HG03521 (cell line): Measurements from ENCODE around the gene TYR.
"Not testable (repeated sequence)": the region's sequence is repeated elsewhere in the genome, so short reads cannot be mapped to it uniquely, and the experiment has no call there.

ENCODE experiments used
- ATAC-seq: cut with Tn5 transposase; IDR thresholded peaks from one replicate; pipeline ENCODE4 v1.9.1; 2021; ENCODE audit warnings: mild to moderate bottlenecking, moderate library complexity; ENCODE audit not compliant: unreplicated experiment

The TYR gene

DNA sequence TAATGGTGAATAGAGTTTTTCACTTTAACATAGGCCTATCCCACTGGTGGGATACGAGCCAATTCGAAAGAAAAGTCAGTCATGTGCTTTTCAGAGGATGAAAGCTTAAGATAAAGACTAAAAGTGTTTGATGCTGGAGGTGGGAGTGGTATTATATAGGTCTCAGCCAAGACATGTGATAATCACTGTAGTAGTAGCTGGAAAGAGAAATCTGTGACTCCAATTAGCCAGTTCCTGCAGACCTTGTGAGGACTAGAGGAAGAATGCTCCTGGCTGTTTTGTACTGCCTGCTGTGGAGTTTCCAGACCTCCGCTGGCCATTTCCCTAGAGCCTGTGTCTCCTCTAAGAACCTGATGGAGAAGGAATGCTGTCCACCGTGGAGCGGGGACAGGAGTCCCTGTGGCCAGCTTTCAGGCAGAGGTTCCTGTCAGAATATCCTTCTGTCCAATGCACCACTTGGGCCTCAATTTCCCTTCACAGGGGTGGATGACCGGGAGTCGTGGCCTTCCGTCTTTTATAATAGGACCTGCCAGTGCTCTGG, at the start of gene TYR:
Gene TYR (plus strand): TSS at position 185 of the 541 bp plus-strand sequence. CDS start 79 bp downstream, at position 264.
- ATAC-seq, result no peak

DNA sequence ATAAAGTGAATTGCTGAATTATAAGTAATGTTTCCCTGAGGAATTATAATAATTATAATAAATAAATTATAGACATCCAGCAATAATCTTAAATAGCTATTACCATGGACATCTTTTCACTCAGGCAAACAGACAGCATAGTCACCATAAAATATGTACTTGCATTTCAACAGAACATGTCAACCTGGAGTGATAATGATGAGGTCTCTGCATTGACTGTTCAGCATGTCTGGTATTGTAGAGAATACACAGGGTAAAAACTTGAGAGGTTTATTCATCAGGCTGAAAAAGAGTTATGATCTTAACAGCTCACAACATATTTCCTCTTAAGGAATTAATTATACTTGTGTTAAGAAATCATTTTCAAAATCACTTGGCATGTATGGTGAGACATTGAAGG, 41.1 kb upstream of the TYR start:
- no peak for ATAC-seq

DNA sequence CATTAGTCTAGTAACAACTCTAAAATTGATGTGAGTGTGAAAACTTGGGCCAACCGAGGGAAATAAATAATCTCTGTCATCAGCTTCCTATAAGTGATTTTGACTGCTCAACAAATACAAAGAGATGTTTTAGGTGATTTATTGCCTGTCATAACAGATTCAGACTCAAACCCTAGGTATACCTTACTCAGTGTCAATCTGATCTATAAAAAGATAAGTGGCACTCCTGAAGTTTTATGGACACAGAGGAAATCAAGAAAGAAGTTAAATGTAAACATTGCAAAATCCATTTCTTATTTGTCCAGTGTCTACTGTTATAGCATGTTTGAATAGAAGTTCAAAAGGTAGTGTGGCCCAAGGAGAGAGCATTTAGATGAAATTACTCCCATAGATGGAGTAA, 30.4 kb upstream of the TYR start:
- ATAC-seq, result no peak

DNA sequence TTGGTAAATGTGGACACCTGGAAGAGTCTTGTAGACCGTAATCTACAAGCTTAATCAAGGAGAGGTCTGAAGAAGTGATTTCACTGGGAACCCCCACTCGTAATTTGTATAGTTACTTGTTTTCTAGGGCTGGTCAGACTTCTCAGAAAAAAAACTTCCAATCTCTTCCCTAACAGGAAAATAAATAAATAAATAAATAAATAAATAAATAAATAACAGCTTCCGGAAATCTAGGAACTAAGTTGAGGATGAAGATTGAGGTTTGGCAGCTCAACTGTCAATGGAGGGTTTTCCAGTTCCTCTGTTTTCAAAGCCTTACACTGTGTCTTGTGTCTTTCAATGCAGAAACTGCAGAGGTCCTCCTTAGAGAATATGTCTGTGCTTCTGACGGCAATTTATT, 17.7 kb upstream of the TYR start:
- ATAC-seq, result no peak

DNA sequence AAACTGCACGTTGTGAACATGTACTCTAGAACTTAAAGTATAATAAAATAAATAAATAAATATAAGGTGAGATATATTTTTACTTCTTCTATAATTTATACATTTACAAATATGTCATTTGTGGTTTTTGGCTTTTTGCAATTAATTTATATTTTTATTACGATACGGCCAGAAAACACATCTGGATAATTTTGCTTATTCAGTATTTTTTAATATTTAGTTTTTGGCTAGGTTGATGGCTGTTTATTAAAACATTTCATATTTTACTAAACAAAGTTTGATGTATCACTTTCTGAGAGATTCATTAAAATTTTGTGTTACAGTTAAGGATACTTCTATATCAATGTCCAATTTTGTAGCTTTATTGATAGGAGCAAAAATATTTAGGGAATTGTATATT, 15.7 kb upstream of the TYR start:
- no peak for ATAC-seq

DNA sequence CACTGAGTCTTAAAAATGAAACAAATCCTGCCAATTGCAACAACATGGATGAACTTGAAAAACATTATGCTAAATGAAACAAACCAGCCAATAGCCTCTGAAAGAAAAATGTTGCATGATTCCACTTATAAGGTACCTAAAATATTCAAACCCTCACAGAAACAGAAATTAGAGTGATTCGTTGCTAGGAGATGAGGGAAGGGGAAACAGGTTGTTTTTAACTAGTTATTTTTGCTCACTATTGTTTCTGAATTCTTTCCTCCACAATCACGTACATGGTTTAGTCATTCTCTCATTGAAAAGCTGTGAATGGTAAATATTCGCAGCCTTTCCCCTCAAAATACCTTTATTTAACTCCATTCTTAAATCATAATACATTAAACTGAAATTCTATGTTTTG, 14.0 kb upstream of the TYR start:
- no peak for ATAC-seq

DNA sequence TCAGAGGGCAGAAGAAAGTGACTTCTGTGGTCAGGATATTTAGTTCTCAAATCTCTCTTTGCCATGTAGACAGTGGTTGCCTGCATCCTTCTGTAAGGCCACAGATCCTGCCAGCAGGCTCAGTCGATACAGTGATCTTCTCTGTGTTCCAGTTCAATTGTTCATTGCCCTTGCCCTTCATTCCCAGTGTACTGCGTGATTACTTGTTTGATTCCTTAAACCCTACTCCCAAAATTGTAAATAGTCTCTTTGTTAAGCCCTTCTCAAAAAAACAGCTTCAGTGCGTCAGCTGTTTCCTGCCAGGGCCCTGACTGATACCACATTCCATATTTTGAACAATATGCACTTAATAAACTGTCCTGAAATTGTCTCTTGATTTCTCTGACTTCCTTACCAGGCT, 9.3 kb upstream of the TYR start:
- no peak for ATAC-seq

DNA sequence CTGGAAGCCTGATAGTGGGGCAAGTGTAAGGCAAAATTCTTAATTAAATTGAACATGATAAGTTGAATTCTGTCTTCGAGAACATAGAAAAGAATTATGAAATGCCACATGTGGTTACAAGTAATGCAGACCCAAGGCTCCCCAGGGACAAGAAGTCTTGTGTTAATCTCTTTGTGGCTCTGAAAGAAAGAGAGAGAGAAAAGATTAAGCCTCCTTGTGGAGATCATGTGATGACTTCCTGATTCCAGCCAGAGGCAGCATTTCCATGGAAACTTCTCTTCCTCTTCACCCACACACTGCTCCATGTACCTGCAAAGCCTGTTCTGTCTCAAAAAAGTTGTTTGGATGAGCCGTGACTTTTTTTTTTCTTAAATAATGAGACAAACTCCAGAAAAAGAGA, 1.9 kb upstream of the TYR start:
- no peak for ATAC-seq

DNA sequence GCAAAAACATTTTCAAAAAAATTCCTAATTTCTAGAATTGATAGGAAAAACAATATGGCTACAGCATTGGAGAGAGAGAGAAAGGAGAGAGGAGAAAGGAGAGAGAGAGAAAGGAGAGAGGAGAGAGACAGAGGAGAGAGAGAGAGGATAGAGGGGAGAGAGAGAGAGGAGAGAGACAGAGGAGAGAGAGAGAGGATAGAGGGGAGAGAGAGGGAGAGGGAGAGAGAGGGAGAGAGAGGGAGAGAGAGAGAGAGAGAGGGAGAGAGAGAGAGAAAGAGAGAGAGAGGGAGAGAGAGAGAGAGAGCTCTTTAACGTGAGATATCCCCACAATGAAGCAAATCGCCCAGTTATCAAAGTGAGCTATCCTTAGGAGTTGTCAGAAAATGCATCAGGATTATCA, 737 bp upstream of the TYR start:
- no peak for ATAC-seq

DNA sequence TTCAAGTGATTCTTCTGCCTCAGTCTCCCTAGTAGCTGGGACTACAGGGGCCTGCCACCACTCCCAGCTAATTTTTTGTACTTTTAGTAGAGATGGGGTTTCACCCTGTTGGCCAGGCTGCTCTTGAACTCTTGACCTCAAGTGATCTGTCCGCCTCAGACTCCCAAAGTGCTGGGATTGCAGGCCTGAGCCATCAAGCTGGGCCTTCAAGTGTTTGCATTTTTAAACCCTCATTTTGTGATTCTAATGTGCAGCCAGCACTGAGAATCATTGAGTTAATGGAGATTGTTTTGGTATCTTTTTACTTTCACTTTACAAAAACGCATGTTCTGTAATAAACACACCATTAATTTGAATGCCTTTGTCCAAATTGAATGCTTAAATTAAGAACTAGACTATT, 3.4 kb downstream of the TYR start:
- ATAC-seq, result no peak

DNA sequence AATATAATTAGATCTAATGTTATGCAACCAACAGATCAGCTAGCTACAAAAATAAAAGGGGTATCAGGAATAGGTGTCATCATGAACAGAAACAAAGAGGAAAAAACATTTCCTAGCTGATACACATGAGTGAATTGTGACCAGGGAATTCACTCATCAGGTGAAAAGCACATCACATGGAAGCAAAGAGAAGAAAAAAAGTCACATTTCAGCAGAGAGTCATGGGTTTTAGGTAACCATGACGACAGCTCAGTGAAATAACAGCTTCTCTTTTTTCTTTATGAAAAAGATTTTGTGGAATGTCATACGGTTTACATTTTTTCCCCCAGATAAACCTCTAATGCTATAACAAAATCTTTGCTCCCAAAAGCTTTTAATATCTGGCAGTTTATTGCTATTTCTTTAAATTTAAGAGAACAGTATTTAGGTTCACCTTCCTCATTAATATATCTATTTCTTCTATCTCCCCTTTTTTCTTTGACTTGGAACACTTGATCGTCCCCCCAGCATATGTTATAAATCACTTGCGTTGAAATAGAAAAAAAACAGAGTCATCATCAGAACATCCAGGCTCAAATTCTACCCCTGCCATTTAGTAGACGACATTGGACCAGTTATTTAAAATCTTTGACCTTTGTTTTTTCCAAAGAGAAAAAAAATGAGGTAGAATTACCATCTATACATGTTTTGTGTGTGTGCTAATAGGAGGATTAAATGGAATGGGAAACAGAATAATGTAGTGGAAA, 5.3 kb downstream of the TYR start:
- ATAC-seq, result no peak

DNA sequence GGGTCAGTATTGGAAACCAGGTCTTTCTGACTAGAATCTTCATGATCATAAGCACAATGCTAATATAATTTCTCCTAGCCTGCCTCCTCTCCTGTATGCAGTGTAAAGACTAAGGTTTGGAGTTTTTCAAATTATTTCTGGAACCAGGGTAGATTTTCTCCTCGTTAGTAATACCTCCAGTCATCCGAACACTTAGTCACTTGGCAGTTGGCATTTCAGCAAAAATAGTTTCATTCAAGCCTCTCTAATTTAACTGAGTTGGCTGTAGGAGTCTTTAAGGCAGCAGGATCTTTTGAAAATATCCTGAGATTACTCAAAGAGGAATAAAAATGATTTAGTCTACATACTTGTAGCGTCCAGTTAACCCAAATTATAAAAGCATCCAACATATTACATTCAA, 6.3 kb downstream of the TYR start:
- no peak for ATAC-seq

DNA sequence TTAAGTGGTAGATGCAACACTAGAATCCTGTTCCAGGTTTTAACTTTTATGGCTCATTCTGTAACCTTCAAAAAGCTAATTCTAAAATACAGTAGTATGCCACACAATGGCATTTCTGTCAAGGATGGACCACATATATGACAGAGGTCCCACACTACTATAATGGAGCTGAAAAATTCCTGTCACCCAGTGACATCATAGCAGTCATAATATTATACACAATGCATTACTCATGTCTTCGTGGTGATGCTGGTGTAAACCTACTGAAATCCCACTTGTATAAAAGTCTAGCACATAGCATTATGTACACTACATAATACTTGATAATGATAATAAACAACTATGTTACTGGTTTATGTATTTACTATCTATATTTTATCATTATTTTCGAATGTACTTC, 12.1 kb downstream of the TYR start:
- no peak for ATAC-seq

DNA sequence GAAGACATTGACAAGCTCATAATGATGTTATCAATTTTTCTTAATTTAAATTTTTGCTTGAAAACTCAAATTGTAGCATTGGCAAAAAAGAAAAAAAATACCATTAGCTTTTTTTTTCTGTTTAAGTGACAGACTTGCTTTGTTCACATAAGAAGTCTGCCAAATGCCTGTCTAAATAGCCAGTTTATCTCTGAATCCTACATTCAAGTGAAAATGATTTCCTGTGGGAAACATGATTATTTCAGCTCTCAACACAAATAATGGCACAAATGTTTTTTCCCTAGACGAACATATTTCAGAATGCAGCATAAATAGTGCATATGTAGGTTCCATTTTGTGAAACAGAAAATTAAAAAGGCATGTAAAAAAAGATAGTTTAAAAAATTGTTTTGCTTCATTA, 23.5 kb downstream of the TYR start:
- ATAC-seq, result no peak

DNA sequence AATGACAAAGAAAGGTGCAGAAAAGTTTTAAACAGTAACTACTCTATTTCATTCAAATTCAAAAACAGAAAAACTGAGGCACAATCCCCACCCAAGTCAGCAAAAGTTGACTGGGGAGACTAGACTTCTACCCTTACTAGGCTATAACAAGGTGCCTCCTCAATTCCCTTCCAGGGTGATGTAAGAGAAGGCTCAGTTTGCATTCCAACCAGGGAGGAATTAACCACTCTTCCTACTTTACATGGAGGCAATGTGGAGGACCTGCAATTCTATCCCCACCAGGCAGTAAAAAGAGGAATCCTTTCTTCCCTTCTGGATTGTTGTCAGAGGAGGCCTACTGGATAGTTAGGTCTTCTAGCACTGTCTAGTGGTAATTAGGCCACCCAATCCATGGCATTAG, 26.1 kb downstream of the TYR start:
- no peak for ATAC-seq

DNA sequence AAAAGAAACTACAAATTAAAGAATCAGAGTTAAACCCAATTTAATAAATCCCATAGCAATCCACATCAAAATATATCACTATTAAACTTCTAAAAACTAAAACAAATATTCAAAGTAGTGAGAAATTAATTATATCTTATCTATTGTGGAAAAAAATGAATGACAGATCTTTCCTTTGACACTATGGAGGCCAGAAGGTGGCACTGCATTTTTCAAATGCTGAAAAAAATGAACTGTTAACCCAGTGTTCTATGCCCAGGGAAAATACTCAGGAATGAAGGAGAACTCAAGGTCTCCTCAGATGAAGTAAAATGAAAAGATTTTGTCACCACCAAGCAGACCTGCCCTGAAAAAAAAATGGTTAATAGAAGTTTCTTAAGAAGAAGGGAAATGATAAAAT, 27.7 kb downstream of the TYR start:
- ATAC-seq, result no peak

DNA sequence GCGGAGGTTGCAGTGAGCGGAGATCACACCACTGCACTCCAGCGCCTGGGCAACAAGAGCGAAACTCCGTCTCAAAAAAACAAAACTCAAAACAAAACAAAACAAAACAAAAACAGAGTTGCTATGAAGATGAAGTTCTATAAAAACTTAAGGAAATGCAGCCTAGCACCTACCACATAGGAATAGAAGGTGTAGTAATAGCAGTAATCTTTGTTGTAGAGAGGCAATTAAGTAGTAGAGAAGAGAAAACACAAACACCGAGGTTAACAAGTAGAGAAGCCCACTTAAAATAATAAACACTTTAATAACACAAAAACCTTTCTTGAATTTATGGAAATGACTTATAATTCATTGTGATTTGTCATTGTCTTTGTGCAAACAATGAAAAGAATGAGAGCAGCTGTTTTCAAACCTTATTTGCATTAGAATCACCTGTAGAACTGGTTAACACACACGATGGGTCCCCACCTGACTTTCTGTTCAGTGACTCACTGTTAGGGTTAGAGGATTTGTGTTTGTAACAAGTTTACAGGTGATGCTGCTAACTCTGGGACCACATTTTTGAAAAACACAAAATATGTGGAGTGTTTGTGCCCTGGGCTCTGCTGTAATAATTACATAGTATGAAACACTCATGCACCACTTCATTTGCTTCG, 43.1 kb downstream of the TYR start:
- no peak for ATAC-seq

DNA sequence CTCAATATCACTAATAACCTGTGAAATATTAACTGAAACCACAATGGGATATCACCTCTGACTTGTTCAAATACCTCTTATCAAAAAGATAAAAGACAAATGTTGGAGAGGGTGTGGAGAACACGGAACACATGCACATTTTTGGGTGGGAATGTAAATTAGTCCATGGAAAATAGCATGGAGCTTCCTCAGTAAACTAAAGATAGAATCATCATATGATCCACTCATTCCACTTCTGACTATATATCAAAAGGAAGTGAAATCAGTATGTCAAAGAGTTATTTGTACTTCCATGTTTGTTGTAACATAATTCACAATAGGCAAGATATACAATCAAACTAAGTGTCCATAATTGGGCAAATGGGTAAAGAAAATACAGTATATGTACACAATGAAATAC, 57.4 kb downstream of the TYR start:
- ATAC-seq, result no peak

DNA sequence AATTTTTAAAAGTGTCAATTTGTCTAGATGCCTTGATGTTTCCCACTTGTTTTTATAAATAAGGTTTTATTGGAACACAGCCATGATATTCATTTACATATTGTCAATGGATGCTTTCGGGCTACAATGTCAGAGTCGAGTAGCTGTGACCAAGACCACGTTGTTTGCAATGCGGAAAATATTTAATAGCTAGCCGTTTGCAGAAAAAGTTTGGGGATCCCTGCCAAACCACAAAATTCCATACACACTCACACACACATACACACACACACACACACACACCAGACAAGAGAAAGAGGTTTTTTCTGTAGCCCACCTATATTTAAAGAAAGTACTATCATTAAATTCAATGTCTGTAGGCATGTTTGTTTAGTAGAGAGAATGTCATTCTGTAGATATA, 58.3 kb downstream of the TYR start:
- no peak for ATAC-seq

DNA sequence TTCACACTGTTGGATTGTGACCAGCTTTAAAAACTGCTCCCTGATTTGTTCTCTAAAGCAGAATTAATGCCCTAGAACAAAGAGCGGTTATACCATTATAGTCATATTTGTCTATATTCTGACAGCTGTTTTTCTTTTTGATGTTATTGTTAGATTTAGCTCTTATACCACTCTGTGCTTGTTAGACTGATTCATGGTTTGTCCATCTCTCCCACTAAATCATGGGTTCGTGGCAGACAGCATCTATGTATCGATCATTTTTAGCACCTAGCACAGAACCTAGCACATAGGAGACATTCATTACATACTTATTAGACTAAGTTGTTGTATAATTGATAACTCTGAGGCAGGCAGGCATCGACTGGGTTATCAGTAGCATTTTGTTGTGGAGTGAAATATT, 69.3 kb downstream of the TYR start:
- not testable (repeated sequence) for ATAC-seq

DNA sequence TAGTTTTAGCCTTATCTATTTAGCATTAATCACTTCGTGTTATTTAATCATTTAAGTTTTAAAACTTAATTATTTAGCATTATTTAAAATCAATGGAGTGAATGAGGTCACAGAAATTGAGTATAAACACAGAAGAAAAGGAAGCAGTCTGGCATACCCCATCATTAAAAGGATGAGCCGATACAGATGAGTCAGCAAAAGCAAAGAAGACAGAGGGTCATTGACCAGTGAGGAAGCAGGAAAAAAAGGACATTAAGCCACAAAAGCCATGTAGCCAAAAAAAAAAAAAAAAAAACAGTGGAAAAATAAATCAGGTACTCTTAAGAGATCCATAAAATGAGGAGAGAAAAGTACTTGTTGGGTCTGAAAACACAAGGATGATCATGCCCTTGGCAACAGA, 71.5 kb downstream of the TYR start:
- ATAC-seq, result no peak

DNA sequence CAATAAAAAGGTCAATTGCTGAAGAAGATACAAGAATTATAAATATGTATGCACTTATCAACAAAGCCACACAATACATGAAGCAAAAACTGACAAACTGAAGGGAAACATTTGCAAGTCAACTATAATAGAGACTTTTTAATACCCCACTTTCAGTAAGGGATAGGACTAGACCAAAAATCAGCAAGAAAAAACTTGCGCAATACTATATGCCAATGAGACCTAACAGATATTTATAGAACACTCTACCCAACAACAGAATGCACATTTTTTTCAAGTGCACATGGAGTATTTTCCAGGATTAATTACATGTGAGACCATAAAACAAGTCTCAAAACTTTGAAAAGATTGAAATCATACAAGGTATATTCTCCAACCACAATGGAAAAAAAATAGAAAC, 83.8 kb downstream of the TYR start:
- not testable (repeated sequence) for ATAC-seq
